ENCODE measurements around the gene SORCS3.

GRCh38 chr10:104804880-104805279, 163.8 kb downstream of the SORCS3 start:
- TF ChIP-seq, protein P1, sequence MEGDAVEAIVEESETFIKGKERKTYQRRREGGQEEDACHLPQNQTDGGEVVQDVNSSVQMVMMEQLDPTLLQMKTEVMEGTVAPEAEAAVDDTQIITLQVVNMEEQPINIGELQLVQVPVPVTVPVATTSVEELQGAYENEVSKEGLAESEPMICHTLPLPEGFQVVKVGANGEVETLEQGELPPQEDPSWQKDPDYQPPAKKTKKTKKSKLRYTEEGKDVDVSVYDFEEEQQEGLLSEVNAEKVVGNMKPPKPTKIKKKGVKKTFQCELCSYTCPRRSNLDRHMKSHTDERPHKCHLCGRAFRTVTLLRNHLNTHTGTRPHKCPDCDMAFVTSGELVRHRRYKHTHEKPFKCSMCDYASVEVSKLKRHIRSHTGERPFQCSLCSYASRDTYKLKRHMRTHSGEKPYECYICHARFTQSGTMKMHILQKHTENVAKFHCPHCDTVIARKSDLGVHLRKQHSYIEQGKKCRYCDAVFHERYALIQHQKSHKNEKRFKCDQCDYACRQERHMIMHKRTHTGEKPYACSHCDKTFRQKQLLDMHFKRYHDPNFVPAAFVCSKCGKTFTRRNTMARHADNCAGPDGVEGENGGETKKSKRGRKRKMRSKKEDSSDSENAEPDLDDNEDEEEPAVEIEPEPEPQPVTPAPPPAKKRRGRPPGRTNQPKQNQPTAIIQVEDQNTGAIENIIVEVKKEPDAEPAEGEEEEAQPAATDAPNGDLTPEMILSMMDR (IDR thresholded peaks at IDR 0.05; ENCODE audit: insufficient read depth, low read length), result no peak
- TF ChIP-seq REST (IDR thresholded peaks at IDR 0.05; ENCODE audit: insufficient replicate concordance, low read depth) (no peak), POLR2AphosphoS5 (IDR thresholded peaks at IDR 0.05; ENCODE audit: low read depth) (no peak), GABPA (IDR thresholded peaks at IDR 0.05; ENCODE audit: low read depth) (no peak), SPI1 (IDR thresholded peaks at IDR 0.05; ENCODE audit: borderline replicate concordance, low read depth) (no peak)

All from HL-60 (cell line).